MM.1S (cell line): ENCODE results near the gene EEF1AKMT1.

Experiments used
- EZH2 ChIP-seq: fragments of 300-600 bp; sonication (generic); optimal IDR thresholded peaks from 2 replicates; pipeline ENCODE3; 2017; ENCODE audit warnings: low read depth, mild to moderate bottlenecking, antibody characterized with exemption, low read length, mixed read lengths
- EZH2phosphoT487 ChIP-seq: fragments of 300-600 bp; sonication (generic); IDR thresholded peaks from 2 replicates; pipeline ENCODE4 v1.6.1; 2018; ENCODE audit warnings: antibody characterized with exemption, low read length
- TF ChIP-seq, protein P1 (sequence below): fragments of 300-600 bp; sonication (generic); IDR thresholded peaks from 2 replicates; pipeline ENCODE4 v1.5.1; 2016; ENCODE audit warnings: antibody characterized with exemption, low read length, mixed read lengths

- TF ChIP-seq, protein P1, sequence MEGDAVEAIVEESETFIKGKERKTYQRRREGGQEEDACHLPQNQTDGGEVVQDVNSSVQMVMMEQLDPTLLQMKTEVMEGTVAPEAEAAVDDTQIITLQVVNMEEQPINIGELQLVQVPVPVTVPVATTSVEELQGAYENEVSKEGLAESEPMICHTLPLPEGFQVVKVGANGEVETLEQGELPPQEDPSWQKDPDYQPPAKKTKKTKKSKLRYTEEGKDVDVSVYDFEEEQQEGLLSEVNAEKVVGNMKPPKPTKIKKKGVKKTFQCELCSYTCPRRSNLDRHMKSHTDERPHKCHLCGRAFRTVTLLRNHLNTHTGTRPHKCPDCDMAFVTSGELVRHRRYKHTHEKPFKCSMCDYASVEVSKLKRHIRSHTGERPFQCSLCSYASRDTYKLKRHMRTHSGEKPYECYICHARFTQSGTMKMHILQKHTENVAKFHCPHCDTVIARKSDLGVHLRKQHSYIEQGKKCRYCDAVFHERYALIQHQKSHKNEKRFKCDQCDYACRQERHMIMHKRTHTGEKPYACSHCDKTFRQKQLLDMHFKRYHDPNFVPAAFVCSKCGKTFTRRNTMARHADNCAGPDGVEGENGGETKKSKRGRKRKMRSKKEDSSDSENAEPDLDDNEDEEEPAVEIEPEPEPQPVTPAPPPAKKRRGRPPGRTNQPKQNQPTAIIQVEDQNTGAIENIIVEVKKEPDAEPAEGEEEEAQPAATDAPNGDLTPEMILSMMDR = no peak
- no peak for TF ChIP-seq EZH2
- TF ChIP-seq EZH2phosphoT487 = no peak
Measured at GRCh38 chr13:20721454-20722357, 52.1 kb downstream of the EEF1AKMT1 start.
